NCI-H2081 (cell line): ENCODE results near the gene USP17L12.
"Not testable (repeated sequence)": the region's sequence is repeated elsewhere in the genome, so short reads cannot be mapped to it uniquely, and the experiment has no call there.

Experiments used
- DNase-seq, 2 experiments: peaks; one replicate each; lab custom pipeline; 2025; lab: John Stamatoyannopoulos, UW

The USP17L12 gene, protein sequence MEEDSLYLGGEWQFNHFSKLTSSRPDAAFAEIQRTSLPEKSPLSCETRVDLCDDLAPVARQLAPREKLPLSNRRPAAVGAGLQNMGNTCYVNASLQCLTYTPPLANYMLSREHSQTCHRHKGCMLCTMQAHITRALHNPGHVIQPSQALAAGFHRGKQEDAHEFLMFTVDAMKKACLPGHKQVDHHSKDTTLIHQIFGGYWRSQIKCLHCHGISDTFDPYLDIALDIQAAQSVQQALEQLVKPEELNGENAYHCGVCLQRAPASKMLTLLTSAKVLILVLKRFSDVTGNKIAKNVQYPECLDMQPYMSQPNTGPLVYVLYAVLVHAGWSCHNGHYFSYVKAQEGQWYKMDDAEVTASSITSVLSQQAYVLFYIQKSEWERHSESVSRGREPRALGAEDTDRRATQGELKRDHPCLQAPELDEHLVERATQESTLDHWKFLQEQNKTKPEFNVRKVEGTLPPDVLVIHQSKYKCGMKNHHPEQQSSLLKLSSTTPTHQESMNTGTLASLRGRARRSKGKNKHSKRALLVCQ

DNA sequence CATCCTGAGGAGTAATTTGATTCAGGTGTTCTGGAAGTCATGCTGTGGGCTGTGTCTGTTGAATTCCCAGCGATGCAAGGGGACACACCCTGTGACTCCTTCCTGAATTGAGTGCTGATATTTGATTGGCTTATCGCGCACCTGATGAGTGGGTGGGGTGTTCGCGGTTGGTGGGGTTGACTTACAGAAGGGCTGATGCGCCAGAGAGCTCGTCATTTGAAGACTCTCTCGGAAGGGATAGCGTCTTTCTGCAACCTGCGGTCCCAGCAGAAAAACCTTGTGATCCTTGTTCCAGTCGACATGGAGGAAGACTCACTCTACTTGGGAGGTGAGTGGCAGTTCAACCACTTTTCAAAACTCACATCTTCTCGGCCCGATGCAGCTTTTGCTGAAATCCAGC is at the start of gene USP17L12:
USP17L12 (plus strand) TSS at position 301 of the 400 bp plus-strand sequence; CDS start at position 301, 0 bp downstream.
- not testable (repeated sequence) for DNase-seq

DNA sequence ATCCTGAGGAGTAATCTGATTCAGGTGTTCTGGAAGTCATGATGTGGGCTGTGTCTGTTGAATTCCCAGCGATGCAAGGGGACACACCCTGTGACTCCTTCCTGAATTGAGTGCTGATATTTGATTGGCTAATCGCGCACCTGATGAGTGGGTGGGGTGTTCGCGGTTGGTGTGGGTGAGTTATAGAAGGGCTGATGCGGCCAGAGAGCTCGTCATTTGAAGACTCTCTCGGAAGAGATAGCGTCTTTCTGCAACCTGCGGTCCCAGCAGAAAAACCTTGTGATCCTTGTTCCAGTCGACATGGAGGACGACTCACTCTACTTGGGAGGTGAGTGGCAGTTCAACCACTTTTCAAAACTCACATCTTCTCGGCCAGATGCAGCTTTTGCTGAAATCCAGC is 9.6 kb upstream of the USP17L12 start, which contains the start of gene USP17L10:
USP17L10 (plus strand) TSS at position 301 of the 400 bp plus-strand sequence; CDS start at position 301, 0 bp downstream.
- DNase-seq = not testable (repeated sequence)

DNA sequence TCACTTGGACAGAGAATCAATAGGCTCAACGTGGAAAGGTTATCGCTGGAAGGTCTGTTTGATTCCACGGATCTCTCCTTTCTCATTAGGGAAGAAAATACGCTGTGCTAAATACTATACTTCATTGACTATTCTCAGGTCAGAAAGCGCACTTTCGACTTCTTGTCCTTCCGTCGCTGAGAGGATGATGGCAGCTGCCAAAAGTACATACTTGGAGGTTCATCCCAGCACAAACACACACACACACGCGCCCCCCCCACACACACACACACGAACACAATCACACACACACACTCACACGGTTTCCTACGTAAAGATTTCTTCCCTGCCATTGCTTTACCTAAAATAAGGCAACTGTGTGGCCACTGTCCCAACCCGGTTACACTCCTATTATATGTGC is 5.3 kb upstream of the USP17L12 start:
- DNase-seq = not testable (repeated sequence)

DNA sequence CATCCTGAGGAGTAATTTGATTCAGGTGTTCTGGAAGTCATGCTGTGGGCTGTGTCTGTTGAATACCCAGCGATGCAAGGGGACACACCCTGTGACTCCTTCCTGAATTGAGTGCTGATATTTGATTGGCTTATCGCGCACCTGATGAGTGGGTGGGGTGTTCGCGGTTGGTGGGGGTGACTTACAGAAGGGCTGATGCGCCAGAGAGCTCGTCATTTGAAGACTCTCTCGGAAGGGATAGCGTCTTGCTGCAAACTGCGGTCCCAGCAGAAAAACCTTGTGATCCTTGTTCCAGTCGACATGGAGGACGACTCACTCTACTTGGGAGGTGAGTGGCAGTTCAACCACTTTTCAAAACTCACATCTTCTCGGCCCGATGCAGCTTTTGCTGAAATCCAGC is 4.8 kb upstream of the USP17L12 start, which contains the start of gene USP17L11:
USP17L11 (plus strand) TSS at position 301 of the 400 bp plus-strand sequence; CDS start at position 301, 0 bp downstream.
- DNase-seq = not testable (repeated sequence)

DNA sequence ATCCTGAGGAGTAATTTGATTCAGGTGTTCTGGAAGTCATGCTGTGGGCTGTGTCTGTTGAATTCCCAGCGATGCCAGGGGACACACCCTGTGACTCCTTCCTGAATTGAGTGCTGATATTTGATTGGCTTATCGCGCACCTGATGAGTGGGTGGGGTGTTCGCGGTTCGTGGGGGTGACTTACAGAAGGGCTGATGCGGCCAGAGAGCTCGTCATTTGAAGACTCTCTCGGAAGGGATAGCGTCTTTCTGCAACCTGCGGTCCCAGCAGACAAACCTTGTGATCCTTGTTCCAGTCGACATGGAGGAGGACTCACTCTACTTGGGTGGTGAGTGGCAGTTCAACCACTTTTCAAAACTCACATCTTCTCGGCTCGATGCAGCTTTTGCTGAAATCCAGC is 4.6 kb downstream of the USP17L12 start, which contains the start of gene USP17L13:
USP17L13 (plus strand) TSS at position 301 of the 400 bp plus-strand sequence; CDS start at position 301, 0 bp downstream.
- not testable (repeated sequence) for DNase-seq

DNA sequence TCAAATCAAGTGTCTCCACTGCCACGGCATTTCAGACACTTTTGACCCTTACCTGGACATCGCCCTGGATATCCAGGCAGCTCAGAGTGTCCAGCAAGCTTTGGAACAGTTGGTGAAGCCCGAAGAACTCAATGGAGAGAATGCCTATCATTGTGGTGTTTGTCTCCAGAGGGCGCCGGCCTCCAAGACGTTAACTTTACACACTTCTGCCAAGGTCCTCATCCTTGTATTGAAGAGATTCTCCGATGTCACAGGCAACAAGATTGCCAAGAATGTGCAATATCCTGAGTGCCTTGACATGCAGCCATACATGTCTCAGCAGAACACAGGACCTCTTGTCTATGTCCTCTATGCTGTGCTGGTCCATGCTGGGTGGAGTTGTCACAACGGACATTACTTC is 10.3 kb downstream of the USP17L12 start:
- not testable (repeated sequence) for DNase-seq

DNA sequence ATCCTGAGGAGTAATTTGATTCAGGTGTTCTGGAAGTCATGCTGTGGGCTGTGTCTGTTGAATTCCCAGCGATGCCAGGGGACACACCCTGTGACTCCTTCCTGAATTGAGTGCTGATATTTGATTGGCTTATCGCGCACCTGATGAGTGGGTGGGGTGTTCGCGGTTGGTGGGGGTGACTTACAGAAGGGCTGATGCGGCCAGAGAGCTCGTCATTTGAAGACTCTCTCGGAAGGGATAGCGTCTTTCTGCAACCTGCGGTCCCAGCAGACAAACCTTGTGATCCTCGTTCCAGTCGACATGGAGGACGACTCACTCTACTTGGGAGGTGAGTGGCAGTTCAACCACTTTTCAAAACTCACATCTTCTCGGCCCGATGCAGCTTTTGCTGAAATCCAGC is 14.1 kb downstream of the USP17L12 start, which contains the start of gene USP17L15:
USP17L15 (plus strand) TSS at position 301 of the 400 bp plus-strand sequence; CDS start at position 301, 0 bp downstream.
- DNase-seq = not testable (repeated sequence)

DNA sequence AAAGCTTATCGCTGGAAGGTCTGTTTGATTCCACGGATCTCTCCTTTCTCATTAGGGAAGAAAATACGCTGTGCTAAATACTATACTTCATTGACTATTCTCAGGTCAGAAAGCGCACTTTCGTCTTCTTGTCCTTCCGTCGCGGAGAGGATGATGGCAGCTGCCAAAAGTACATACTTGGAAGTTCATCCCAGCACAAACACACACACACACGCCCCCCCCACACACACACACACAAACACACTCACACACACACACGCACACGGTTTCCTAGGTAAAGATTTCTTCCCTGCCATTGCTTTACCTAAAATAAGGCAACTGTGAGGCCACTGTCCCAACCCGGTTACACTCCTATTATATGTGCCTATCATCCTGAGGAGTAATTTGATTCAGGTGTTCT is 18.5 kb downstream of the USP17L12 start:
- not testable (repeated sequence) for DNase-seq

DNA sequence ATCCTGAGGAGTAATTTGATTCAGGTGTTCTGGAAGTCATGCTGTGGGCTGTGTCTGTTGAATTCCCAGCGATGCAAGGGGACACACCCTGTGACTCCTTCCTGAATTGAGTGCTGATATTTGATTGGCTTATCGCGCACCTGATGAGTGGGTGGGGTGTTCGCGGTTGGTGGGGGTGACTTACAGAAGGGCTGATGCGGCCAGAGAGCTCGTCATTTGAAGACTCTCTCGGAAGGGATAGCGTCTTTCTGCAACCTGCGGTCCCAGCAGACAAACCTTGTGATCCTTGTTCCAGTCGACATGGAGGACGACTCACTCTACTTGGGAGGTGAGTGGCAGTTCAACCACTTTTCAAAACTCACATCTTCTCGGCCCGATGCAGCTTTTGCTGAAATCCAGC is 23.6 kb downstream of the USP17L12 start, which contains the start of gene USP17L17:
USP17L17 (plus strand) TSS at position 301 of the 400 bp plus-strand sequence; CDS start at position 301, 0 bp downstream.
- DNase-seq = not testable (repeated sequence)

DNA sequence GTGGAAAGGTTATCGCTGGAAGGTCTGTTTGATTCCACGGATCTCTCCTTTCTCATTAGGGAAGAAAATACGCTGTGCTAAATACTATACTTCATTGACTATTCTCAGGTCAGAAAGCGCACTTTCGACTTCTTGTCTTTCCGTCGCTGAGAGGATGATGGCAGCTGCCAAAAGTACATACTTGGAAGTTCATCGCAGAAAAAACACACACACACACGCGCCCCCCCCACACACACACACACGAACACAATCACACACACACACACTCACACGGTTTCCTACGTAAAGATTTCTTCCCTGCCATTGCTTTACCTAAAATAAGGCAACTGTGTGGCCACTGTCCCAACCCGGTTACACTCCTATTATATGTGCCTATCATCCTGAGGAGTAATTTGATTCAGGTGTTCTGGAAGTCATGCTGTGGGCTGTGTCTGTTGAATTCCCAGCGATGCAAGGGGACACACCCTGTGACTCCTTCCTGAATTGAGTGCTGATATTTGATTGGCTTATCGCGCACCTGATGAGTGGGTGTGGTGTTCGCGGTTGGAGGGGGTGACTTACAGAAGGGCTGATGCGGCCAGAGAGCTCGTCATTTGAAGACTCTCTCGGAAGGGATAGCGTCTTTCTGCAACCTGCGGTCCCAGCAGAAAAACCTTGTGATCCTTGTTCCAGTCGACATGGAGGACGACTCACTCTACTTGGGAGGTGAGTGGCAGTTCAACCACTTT is 28.2 kb downstream of the USP17L12 start, which contains the start of gene USP17L18:
USP17L18 (plus strand) TSS at position 678 of the 728 bp plus-strand sequence; CDS start at position 678, 0 bp downstream.
- not testable (repeated sequence) for DNase-seq

DNA sequence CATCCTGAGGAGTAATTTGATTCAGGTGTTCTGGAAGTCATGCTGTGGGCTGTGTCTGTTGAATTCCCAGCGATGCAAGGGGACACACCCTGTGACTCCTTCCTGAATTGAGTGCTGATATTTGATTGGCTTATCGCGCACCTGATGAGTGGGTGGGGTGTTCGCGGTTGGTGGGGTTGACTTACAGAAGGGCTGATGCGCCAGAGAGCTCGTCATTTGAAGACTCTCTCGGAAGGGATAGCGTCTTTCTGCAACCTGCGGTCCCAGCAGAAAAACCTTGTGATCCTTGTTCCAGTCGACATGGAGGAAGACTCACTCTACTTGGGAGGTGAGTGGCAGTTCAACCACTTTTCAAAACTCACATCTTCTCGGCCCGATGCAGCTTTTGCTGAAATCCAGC is 33.1 kb downstream of the USP17L12 start, which contains the start of gene USP17L19:
USP17L19 (plus strand) TSS at position 301 of the 400 bp plus-strand sequence; CDS start at position 301, 0 bp downstream.
- DNase-seq = not testable (repeated sequence)

DNA sequence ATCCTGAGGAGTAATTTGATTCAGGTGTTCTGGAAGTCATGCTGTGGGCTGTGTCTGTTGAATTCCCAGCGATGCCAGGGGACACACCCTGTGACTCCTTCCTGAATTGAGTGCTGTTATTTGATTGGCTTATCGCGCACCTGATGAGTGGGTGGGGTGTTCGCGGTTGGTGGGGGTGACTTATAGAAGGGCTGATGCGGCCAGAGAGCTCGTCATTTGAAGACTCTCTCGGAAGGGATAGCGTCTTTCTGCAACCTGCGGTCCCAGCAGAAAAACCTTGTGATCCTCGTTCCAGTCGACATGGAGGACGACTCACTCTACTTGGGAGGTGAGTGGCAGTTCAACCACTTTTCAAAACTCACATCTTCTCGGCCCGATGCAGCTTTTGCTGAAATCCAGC is 37.9 kb downstream of the USP17L12 start, which contains the start of gene USP17L20:
USP17L20 (plus strand) TSS at position 301 of the 400 bp plus-strand sequence; CDS start at position 301, 0 bp downstream.
- not testable (repeated sequence) for DNase-seq

DNA sequence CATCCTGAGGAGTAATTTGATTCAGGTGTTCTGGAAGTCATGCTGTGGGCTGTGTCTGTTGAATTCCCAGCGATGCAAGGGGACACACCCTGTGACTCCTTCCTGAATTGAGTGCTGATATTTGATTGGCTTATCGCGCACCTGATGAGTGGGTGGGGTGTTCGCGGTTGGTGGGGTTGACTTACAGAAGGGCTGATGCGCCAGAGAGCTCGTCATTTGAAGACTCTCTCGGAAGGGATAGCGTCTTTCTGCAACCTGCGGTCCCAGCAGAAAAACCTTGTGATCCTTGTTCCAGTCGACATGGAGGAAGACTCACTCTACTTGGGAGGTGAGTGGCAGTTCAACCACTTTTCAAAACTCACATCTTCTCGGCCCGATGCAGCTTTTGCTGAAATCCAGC is 42.6 kb downstream of the USP17L12 start, which contains the start of gene USP17L21:
USP17L21 (plus strand) TSS at position 301 of the 400 bp plus-strand sequence; CDS start at position 301, 0 bp downstream.
- not testable (repeated sequence) for DNase-seq

DNA sequence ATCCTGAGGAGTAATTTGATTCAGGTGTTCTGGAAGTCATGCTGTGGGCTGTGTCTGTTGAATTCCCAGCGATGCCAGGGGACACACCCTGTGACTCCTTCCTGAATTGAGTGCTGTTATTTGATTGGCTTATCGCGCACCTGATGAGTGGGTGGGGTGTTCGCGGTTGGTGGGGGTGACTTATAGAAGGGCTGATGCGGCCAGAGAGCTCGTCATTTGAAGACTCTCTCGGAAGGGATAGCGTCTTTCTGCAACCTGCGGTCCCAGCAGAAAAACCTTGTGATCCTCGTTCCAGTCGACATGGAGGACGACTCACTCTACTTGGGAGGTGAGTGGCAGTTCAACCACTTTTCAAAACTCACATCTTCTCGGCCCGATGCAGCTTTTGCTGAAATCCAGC is 47.4 kb downstream of the USP17L12 start, which contains the start of gene USP17L22:
USP17L22 (plus strand) TSS at position 301 of the 400 bp plus-strand sequence; CDS start at position 301, 0 bp downstream.
- DNase-seq = not testable (repeated sequence)
